ENCODE data around the gene B4GALNT3. TPM values are rescaled to one million over a fixed set of nuclear protein-coding genes. Genes with fewer than 3 reads are reported as not detected.
A peak's percentile ranks its signal among the peaks of the same experiment; 100 is the strongest.

The B4GALNT3 gene
- total RNA-seq, 4 donors from 2014 or later = under 0.01 to 0.80 (median 0.36) TPM

- peaks cover 48 to 59% (median 56%) of the 10 kb centered on the region in 4 donors for H3K4me1 ChIP-seq
- 85% methylated on average over 5 of the region's 5 CpGs for WGBS
These were observed 113.5 kb downstream of the B4GALNT3 start for GRCh38 chr12:573232-573631.

GRCh38 chr12:574475-575128 lies 114.9 kb downstream of the B4GALNT3 start:
- DNase-seq (ENCODE audit: extremely low spot score) = no peak

More at GRCh38 chr12:573232-573631, 113.5 kb downstream of the B4GALNT3 start:
- Histone ChIP-seq H3K36me3 (no peaks in the 10 kb centered on the region), H3K9me3 (no peaks in the 10 kb centered on the region), H3K27ac (replicated peaks in 1 of 4) (peak overlapping the region in 2 of 4 donors; percentile 1 to 11), H3K27me3 (no peaks in the 10 kb centered on the region), H3K4me3 (no peak overlapping the region)
- intact Hi-C loops (cut with DNase I) = no loop called here
- TF ChIP-seq POLR2A (IDR thresholded peaks at IDR 0.05; ENCODE audit: low read depth) (no peak), CTCF (IDR thresholded peaks at IDR 0.05) (no peak), EP300 (IDR thresholded peaks at IDR 0.05) (no peak), POLR2AphosphoS5 (IDR thresholded peaks at IDR 0.05) (no peak)
- DNase-seq (ENCODE audit: extremely low spot score) = no peak

GRCh38 chr12:575129-575502 lies 115.4 kb downstream of the B4GALNT3 start:
- H3K4me3 ChIP-seq = no peak overlapping the region
- intact Hi-C loops (cut with DNase I) = loop anchor here (5.0 kb wide), 1 partner anchor 57 kb away; no protein-coding TSS in a partner anchor
- H3K9me3 ChIP-seq = no peaks in the 10 kb centered on the region
- TF ChIP-seq POLR2A (IDR thresholded peaks at IDR 0.05; ENCODE audit: low read depth) (no peak), EP300 (IDR thresholded peaks at IDR 0.05) (no peak), CTCF (IDR thresholded peaks at IDR 0.05) (no peak), POLR2AphosphoS5 (IDR thresholded peaks at IDR 0.05) (no peak)
- WGBS = 87% methylated on average over 7 of the region's 7 CpGs
- H3K36me3 ChIP-seq = no peaks in the 10 kb centered on the region
- H3K4me1 ChIP-seq = peaks cover 52 to 63% (median 58%) of the 10 kb centered on the region in 4 donors
- H3K27me3 ChIP-seq = no peaks in the 10 kb centered on the region
- no peak for DNase-seq (ENCODE audit: extremely low spot score)
- H3K27ac ChIP-seq (replicated peaks in 1 of 4) = peak overlapping the region; percentile 29 to 71 (median 57)

More at GRCh38 chr12:574475-575128, 114.9 kb downstream of the B4GALNT3 start:
- intact Hi-C loops (cut with DNase I) = loop anchor here (1.0 to 5.0 kb wide), 2 partner anchors 58 to 177 kb away; no protein-coding TSS in a partner anchor
- Histone ChIP-seq H3K36me3 (no peaks in the 10 kb centered on the region), H3K27me3 (no peaks in the 10 kb centered on the region), H3K27ac (replicated peaks in 1 of 4) (peak overlapping the region; percentile 29 to 71 (median 57)), H3K9me3 (no peaks in the 10 kb centered on the region), H3K4me1 (peaks cover 54 to 68% (median 62%) of the 10 kb centered on the region in 4 donors), H3K4me3 (no peak overlapping the region)
- WGBS = 59% methylated on average over 3 of the region's 3 CpGs
- TF ChIP-seq CTCF (IDR thresholded peaks at IDR 0.05) = no peak
- no peak for TF ChIP-seq POLR2AphosphoS5 (IDR thresholded peaks at IDR 0.05)
- TF ChIP-seq POLR2A (IDR thresholded peaks at IDR 0.05; ENCODE audit: low read depth) = no peak
- TF ChIP-seq EP300 (IDR thresholded peaks at IDR 0.05) = no peak

GRCh38 chr12:575948-576614 lies 116.3 kb downstream of the B4GALNT3 start:
- TF ChIP-seq POLR2AphosphoS5 (IDR thresholded peaks at IDR 0.05) (peak; percentile 35 to 71), CTCF (IDR thresholded peaks at IDR 0.05) (peak in 2 of 3 experiments; percentile 99 to 100), POLR2A (IDR thresholded peaks at IDR 0.05; ENCODE audit: low read depth) (no peak)
- DNase-seq (ENCODE audit: extremely low spot score) = no peak
- 11% methylated on average over 32 of the region's 39 CpGs for WGBS
- H3K36me3 ChIP-seq = no peaks in the 10 kb centered on the region
- H3K4me3 ChIP-seq = peak overlapping the region; percentile 17 to 29 (median 24)
- H3K4me1 ChIP-seq = peaks cover 47 to 53% (median 48%) of the 10 kb centered on the region in 4 donors
- H3K27me3 ChIP-seq = no peaks in the 10 kb centered on the region
- H3K27ac ChIP-seq (replicated peaks in 1 of 4) = peak overlapping the region; percentile 29 to 71 (median 57)
- intact Hi-C loops (cut with DNase I) = loop anchor here (5.0 kb wide), 1 partner anchor 56 kb away; no protein-coding TSS in a partner anchor
- no peaks in the 10 kb centered on the region for H3K9me3 ChIP-seq
